Ishikawa (cell line): ENCODE data around the gene GXYLT1.
A peak's percentile ranks its signal among the peaks of the same experiment; 100 is the strongest.

ENCODE experiments used
- CEBPB ChIP-seq: IDR thresholded peaks from 2 replicates; pipeline ENCODE4 v1.6.1; 2012
- CREB1 ChIP-seq: IDR thresholded peaks from 2 replicates; pipeline ENCODE4 v1.6.1; 2012; ENCODE audit warnings: low read depth
- EGR1 ChIP-seq: IDR thresholded peaks from 2 replicates; pipeline ENCODE4 v1.6.1; 2012
- EP300 ChIP-seq: IDR thresholded peaks from 2 replicates; pipeline ENCODE4 v1.6.1; 2012; ENCODE audit warnings: borderline replicate concordance
- FOXM1 ChIP-seq: IDR thresholded peaks from 2 replicates; pipeline ENCODE4 v1.6.1; 2012; ENCODE audit warnings: low read depth, borderline replicate concordance
- MAX ChIP-seq: IDR thresholded peaks from 2 replicates; pipeline ENCODE4 v1.6.1; 2012
- NFIC ChIP-seq: IDR thresholded peaks from 2 replicates; pipeline ENCODE4 v1.6.1; 2012
- RAD21 ChIP-seq: IDR thresholded peaks from 2 replicates; pipeline ENCODE4 v1.6.1; 2012; ENCODE audit warnings: low read depth
- REST ChIP-seq: IDR thresholded peaks from 2 replicates; pipeline ENCODE4 v1.6.1; 2012; ENCODE audit warnings: low read depth, mild to moderate bottlenecking
- TAF1 ChIP-seq: IDR thresholded peaks from 2 replicates; pipeline ENCODE4 v1.6.1; 2012; ENCODE audit warnings: low read depth, mild to moderate bottlenecking
- TCF12 ChIP-seq: IDR thresholded peaks from 2 replicates; pipeline ENCODE4 v1.6.1; 2012; ENCODE audit warnings: low read depth
- TEAD4 ChIP-seq: IDR thresholded peaks from 2 replicates; pipeline ENCODE4 v1.6.1; 2012
- USF1 ChIP-seq: IDR thresholded peaks from 2 replicates; pipeline ENCODE4 v1.6.1; 2012
- YY1 ChIP-seq: IDR thresholded peaks from 2 replicates; pipeline ENCODE4 v1.6.1; 2012; ENCODE audit warnings: low read depth
- ZBTB7A ChIP-seq: IDR thresholded peaks from 2 replicates; pipeline ENCODE4 v1.6.1; 2012; ENCODE audit warnings: low read depth

The GXYLT1 gene

GRCh38 chr12:42182394-42182793 is 37.7 kb upstream of the GXYLT1 start:
- no peak for TF ChIP-seq TCF12
- TF ChIP-seq EGR1 = no peak
- no peak for TF ChIP-seq TEAD4
- no peak for TF ChIP-seq EP300
- TF ChIP-seq CEBPB = no peak
- TF ChIP-seq MAX = no peak
- TF ChIP-seq REST = no peak
- no peak for TF ChIP-seq RAD21
- no peak for TF ChIP-seq FOXM1
- no peak for TF ChIP-seq CREB1
- no peak for TF ChIP-seq NFIC
- TF ChIP-seq USF1 = no peak
- TF ChIP-seq TAF1 = no peak
- no peak for TF ChIP-seq ZBTB7A
- no peak for TF ChIP-seq YY1

- TF ChIP-seq YY1 = no peak
- peak; percentile 96 for TF ChIP-seq CEBPB
- no peak for TF ChIP-seq EGR1
- TF ChIP-seq REST = no peak
- no peak for TF ChIP-seq MAX
- TF ChIP-seq TAF1 = no peak
- no peak for TF ChIP-seq TCF12
These were observed 36.4 kb upstream of the GXYLT1 start for GRCh38 chr12:42180990-42181596.

GRCh38 chr12:42178101-42178500 is 33.4 kb upstream of the GXYLT1 start:
- TF ChIP-seq TCF12 (no peak), TAF1 (no peak), FOXM1 (no peak), EP300 (no peak), CEBPB (no peak), ZBTB7A (no peak)

- TF ChIP-seq EP300 (no peak), MAX (no peak), NFIC (no peak), TEAD4 (no peak), USF1 (no peak), TCF12 (no peak), FOXM1 (no peak), CREB1 (no peak), CEBPB (no peak), YY1 (no peak)
These were observed 30.3 kb upstream of the GXYLT1 start for GRCh38 chr12:42174978-42175377.

- TF ChIP-seq YY1 (no peak), RAD21 (no peak), TEAD4 (no peak), MAX (no peak), CEBPB (no peak), TCF12 (no peak), REST (no peak), FOXM1 (no peak), EP300 (no peak), TAF1 (no peak), NFIC (no peak), ZBTB7A (no peak), EGR1 (no peak), USF1 (no peak)
These were observed 29.4 kb upstream of the GXYLT1 start for GRCh38 chr12:42173961-42174521.
